ENCODE data around the gene CARD8. TPM values are rescaled to one million over a fixed set of nuclear protein-coding genes. Genes with fewer than 3 reads are reported as not detected.
"Not testable (repeated sequence)": the region's sequence is repeated elsewhere in the genome, so short reads cannot be mapped to it uniquely, and the experiment has no call there.

CARD8 gene
- total RNA-seq, 1 donor from 2014 or later: 88.2 TPM

DNA sequence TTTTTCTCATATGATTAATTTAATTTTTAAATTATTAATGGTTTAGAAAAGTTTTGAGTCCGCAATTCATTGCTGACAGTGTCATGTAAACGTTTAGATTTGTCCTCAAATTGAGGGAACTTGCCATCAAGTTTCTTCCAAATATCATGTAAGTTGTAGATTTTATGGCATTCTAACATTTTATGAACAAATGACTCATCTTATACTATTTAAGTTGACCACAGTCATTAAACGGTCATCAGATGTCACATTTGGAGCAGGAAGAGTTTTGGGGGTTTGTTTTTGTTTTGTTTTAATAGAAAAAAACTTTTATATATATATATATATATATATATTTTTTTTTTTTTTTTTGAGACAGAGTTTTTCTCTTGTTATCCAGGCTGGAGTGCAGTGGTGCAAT, 18.5 kb upstream of the CARD8 start:
- TF ChIP-seq, protein P1, sequence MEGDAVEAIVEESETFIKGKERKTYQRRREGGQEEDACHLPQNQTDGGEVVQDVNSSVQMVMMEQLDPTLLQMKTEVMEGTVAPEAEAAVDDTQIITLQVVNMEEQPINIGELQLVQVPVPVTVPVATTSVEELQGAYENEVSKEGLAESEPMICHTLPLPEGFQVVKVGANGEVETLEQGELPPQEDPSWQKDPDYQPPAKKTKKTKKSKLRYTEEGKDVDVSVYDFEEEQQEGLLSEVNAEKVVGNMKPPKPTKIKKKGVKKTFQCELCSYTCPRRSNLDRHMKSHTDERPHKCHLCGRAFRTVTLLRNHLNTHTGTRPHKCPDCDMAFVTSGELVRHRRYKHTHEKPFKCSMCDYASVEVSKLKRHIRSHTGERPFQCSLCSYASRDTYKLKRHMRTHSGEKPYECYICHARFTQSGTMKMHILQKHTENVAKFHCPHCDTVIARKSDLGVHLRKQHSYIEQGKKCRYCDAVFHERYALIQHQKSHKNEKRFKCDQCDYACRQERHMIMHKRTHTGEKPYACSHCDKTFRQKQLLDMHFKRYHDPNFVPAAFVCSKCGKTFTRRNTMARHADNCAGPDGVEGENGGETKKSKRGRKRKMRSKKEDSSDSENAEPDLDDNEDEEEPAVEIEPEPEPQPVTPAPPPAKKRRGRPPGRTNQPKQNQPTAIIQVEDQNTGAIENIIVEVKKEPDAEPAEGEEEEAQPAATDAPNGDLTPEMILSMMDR (IDR thresholded peaks at IDR 0.05): no peak
- H3K9me3 ChIP-seq: no peaks in the 10 kb centered on the region
- intact Hi-C loops (cut with DNase I): no loop called here
- no peak overlapping the region for H3K4me3 ChIP-seq
- ATAC-seq (no peak), DNase-seq (no peak)
- no peaks in the 10 kb centered on the region for H3K36me3 ChIP-seq
- H3K4me1 ChIP-seq: peaks cover 10% of the 10 kb centered on the region
- H3K27ac ChIP-seq: no peak overlapping the region
- no peaks in the 10 kb centered on the region for H3K27me3 ChIP-seq

DNA sequence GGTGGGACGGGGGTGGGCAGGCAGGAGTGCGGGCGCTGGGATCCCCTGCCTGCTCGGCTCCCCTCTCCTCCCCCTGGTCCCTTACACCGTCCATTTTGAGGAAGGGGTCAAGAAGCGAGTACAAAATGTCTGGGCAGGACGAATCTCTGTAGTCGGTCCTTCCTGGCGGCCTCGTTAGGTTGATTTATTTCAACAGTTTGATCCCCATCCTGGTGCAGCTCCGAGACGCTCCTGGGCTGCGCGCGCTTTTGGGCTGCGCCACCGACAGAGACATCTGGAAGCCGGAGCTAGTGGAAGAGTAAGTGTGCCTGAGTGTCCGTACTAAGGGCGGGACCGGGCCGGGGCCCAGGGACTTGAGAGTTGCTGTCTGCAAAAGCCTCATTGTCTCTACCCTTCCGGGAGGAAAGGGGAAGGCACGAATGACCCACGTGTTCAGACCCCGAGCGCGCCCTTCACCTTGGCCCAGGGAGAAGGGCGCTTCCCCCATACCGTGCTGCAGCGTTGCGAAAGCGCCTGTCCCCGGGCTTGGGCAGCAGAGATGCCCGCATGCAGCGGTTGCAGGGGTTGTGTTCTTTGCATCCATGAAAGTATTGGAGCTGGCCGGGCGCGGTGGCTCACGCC, 15.9 kb upstream of the CARD8 start:
- DNase-seq (peak; percentile 74), ATAC-seq (peak; percentile 69)
- no peaks in the 10 kb centered on the region for H3K36me3 ChIP-seq
- TF ChIP-seq, protein P1 (IDR thresholded peaks at IDR 0.05): no peak
- no peaks in the 10 kb centered on the region for H3K9me3 ChIP-seq
- peaks cover 10% of the 10 kb centered on the region for H3K4me1 ChIP-seq
- peak overlapping the region; percentile 55 for H3K27ac ChIP-seq
- no peaks in the 10 kb centered on the region for H3K27me3 ChIP-seq
- intact Hi-C loops (cut with DNase I): no loop called here
- H3K4me3 ChIP-seq: peak overlapping the region; percentile 53

DNA sequence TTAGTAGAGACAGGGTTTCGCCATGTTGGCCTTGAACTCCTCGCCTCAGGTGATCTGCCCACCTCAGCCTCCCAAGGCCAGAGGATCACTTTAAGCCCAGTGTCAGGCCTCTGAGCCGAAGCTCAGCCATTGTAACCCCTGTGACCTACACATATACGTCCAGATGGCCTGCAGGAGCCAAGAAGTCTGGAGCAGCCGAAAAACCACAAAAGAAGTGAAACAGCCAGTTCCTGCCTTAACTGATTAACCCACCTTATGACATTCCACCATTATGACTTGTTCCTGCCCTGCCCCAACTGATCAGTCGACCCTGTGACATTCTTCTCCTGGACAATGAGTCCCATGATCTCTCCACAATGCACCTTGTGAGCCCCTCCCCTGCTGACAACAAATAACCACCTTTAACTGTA, 13.9 kb upstream of the CARD8 start:
- H3K36me3 ChIP-seq; H3K27ac ChIP-seq; H3K4me3 ChIP-seq; intact Hi-C loops (cut with DNase I); H3K4me1 ChIP-seq; H3K9me3 ChIP-seq; H3K27me3 ChIP-seq; ATAC-seq; DNase-seq: not testable (repeated sequence)

DNA sequence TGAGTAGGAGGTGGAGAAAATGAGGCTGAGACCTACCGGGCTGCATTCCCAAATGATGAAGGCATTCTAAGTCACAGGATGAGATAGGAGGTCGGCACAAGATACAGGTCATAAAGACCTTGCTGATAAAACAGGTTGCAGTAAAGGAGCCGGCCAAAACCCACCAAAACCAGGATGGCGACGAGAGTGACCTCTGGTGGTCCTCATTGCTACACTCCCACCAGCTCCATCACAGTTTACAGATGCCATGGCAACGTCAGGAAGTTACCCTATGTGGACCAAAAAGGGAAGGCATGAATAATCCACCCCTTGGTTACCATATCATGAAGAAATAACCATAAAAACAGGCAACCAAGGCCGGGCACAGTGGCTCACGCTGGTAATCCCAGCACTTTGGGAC, 9.6 kb upstream of the CARD8 start:
- H3K36me3 ChIP-seq; H3K4me3 ChIP-seq; DNase-seq; H3K9me3 ChIP-seq; H3K4me1 ChIP-seq; ATAC-seq; intact Hi-C loops (cut with DNase I); H3K27me3 ChIP-seq; H3K27ac ChIP-seq: not testable (repeated sequence)

DNA sequence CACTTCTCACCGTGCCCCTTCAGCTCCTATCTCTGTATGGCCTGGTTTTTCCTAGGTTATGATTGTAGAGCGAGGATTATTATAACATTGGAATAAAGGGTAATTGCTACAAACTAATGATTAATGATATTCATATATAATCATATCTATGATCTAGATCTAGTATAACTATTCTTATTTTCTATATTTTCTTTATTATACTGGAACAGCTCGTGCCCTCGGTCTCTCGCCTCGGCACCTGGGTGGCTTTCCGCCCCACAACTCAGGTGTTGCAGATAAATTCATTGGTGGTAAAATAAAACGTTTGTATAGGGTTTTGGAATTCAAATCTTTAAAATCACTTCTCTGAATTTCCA, 4.6 kb upstream of the CARD8 start:
- H3K36me3 ChIP-seq; H3K9me3 ChIP-seq; intact Hi-C loops (cut with DNase I); H3K27me3 ChIP-seq; DNase-seq; ATAC-seq: not testable (repeated sequence)
- H3K4me1 ChIP-seq: peaks cover 18% of the 10 kb centered on the region
- peak overlapping the region; percentile 84 for H3K27ac ChIP-seq
- H3K4me3 ChIP-seq: peak overlapping the region; percentile 61

DNA sequence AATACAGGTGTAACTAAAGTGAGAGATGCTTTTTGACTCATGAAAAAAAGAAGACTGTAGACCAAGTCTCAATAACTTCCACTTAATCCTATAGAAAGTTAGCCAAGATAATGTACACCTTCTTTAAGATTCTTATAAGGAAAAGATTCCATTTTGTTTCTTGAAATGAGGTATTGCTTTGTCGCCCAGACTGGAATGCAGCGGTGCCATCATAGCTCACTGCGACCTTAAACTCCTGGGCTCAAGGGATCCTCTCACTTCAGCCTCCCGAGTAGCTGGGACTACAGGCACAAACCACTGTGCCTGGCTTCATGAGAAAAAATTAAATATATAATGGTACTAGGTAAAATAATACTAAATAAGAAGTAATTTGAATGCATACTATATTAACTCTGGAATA, 3.3 kb upstream of the CARD8 start:
- ATAC-seq; H3K36me3 ChIP-seq; intact Hi-C loops (cut with DNase I): not testable (repeated sequence)

DNA sequence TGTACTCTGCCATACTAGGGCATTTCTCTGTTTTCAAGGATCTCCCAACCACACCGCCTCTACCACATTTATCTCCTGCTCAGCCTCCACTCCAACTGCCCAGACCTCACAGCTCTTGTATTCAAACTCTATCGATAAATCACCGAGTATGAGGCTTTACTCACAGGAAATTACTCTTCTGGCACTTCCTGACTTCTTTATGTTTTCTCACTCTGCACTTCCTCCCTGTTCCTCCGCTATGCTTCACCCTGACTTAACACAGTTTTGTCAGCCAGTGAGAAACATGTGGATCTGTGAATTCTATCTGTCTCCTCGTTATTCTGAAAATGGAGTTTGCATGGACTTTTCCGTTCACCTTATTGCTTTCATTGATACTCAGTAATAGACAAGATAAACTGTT, 2.6 kb upstream of the CARD8 start:
- intact Hi-C loops (cut with DNase I): no loop called here
- H3K27ac ChIP-seq: peak overlapping the region; percentile 61

More for the DNA sequence above, 3.3 kb upstream of the CARD8 start:
- H3K4me1 ChIP-seq: peaks cover 29% of the 10 kb centered on the region
- H3K27me3 ChIP-seq, H3K9me3 ChIP-seq, DNase-seq, H3K4me3 ChIP-seq: not testable (repeated sequence)
- peak overlapping the region; percentile 84 for H3K27ac ChIP-seq

More for the DNA sequence above, 2.6 kb upstream of the CARD8 start:
- DNase-seq: no peak
- H3K27me3 ChIP-seq: no peaks in the 10 kb centered on the region
- peaks cover 36% of the 10 kb centered on the region for H3K4me1 ChIP-seq
- TF ChIP-seq, protein P1 (IDR thresholded peaks at IDR 0.05): no peak
- H3K4me3 ChIP-seq: peak overlapping the region; percentile 9
- no peak for ATAC-seq
- no peaks in the 10 kb centered on the region for H3K36me3 ChIP-seq
- H3K9me3 ChIP-seq: no peaks in the 10 kb centered on the region
